Testis (tissue), 3 donors: ENCODE results near the gene ZNF438. TPM values are rescaled to one million over a fixed set of nuclear protein-coding genes. Genes with fewer than 3 reads are reported as not detected.

Experiments used
- DNase-seq: peaks from one replicate; pipeline ENCODE4 v3.0.0-alpha.2; 2019
- H3K27ac ChIP-seq, 2 donors: fragments of 200-600 bp; sonication (generic); one replicate each; pipeline ENCODE4 v1.5.1; 2019
- H3K27me3 ChIP-seq: fragments of 200-600 bp; sonication (generic); one replicate; pipeline ENCODE4 v1.5.1; 2019
- H3K36me3 ChIP-seq: fragments of 200-600 bp; sonication (generic); one replicate; pipeline ENCODE4 v1.5.1; 2017; ENCODE audit warnings: low read depth; ENCODE audit errors: missing control alignments
- H3K4me1 ChIP-seq: fragments of 200-600 bp; sonication (generic); one replicate; pipeline ENCODE4 v1.5.1; 2019
- H3K4me3 ChIP-seq, 2 donors: fragments of 200-600 bp; sonication (generic); one replicate each; pipeline ENCODE4 v1.5.1; 2017 to 2019
- H3K9me3 ChIP-seq: fragments of 200-600 bp; sonication (generic); one replicate; pipeline ENCODE4 v1.5.1; 2017
- POLR2A ChIP-seq: fragments of 450-650 bp; IDR thresholded peaks from one replicate; pipeline ENCODE4 v1.6.1; 2017; ENCODE audit warnings: antibody characterized with exemption, mild to moderate bottlenecking, moderate library complexity
- WGBS, 2 donors: methylation state at CpG; one replicate each; pipeline ENCODE4 v1.1.5; 2018; 5-methylcytosine and 5-hydroxymethylcytosine counted together
- intact Hi-C: fragments of 100-400 bp; cut with DNase I; formaldehyde crosslinking; loops from one replicate; pipeline ENCODE4 v1.15.1; 2023; ENCODE audit warnings: low total_unique reads
- polyA plus RNA-seq: library from polyadenylated mRNA; stranded (reverse); fragments of 350-450 nt; fragmentation: Illumina TruSeq; extraction: RNeasy Lipid Tissue Mini Kit (QIAGEN cat#74804); gene quantifications from one replicate; pipeline ENCODE4 v1.2.3, GENCODE V29; 2014; ENCODE audit warnings: low read depth, low replicate concordance; ENCODE audit not compliant: insufficient read depth
- total RNA-seq, 2 donors: library from RNA; depleted of rRNA; stranded (reverse); fragments of >200 nt; gene quantifications; one replicate each; pipeline ENCODE4 v1.2.3, GENCODE V29; 2016
- TF ChIP-seq, protein P1 (sequence below), 3 experiments: fragments of 450-650 bp in 2 of 3; fragments of 200-600 bp in 1 of 3; sonication (generic) in 1 of 3; IDR thresholded peaks; one replicate each; pipeline ENCODE4 v1.5.1; 2016 to 2019; ENCODE audit warnings: antibody characterized with exemption in 3 of 3, mild to moderate bottlenecking in 2 of 3, moderate library complexity in 1 of 3

ZNF438 gene
- total and polyA plus RNA-seq, 3 donors from 2014 or later: 15.3 to 17.8 (median 16.2) TPM

DNA sequence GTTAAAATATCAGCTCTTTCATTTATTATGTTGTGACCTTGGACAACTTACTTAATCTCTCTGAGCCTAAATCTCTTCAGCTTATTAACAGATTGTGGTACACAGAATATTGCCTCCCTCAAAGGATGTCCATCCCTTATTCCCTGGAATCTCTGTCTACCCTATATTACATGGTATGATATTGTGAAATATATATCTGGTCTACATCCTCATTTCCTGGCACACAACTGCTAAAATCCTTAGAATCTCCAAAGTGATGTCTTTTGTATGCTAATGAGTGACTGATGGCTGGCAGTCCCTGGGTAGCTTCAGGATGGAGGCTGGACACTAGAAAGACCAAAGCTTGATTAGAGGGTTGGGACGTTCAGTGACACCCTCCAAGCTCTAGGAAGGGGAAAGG is 25.8 kb downstream of the ZNF438 start:
- H3K27ac ChIP-seq: no peak overlapping the region
- TF ChIP-seq POLR2A: no peak
- TF ChIP-seq, protein P1, sequence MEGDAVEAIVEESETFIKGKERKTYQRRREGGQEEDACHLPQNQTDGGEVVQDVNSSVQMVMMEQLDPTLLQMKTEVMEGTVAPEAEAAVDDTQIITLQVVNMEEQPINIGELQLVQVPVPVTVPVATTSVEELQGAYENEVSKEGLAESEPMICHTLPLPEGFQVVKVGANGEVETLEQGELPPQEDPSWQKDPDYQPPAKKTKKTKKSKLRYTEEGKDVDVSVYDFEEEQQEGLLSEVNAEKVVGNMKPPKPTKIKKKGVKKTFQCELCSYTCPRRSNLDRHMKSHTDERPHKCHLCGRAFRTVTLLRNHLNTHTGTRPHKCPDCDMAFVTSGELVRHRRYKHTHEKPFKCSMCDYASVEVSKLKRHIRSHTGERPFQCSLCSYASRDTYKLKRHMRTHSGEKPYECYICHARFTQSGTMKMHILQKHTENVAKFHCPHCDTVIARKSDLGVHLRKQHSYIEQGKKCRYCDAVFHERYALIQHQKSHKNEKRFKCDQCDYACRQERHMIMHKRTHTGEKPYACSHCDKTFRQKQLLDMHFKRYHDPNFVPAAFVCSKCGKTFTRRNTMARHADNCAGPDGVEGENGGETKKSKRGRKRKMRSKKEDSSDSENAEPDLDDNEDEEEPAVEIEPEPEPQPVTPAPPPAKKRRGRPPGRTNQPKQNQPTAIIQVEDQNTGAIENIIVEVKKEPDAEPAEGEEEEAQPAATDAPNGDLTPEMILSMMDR (IDR thresholded peaks at IDR 0.05): no peak
- 80 to 100% methylated on average over 1 of the region's 1 CpG for WGBS, 2 donors
- no peak for DNase-seq
- no peaks in the 10 kb centered on the region for H3K9me3 ChIP-seq
- H3K4me1 ChIP-seq: peaks cover 4% of the 10 kb centered on the region
- H3K36me3 ChIP-seq: no peaks in the 10 kb centered on the region
- H3K4me3 ChIP-seq: no peak overlapping the region
- intact Hi-C loops: no loop called here
- no peaks in the 10 kb centered on the region for H3K27me3 ChIP-seq

DNA sequence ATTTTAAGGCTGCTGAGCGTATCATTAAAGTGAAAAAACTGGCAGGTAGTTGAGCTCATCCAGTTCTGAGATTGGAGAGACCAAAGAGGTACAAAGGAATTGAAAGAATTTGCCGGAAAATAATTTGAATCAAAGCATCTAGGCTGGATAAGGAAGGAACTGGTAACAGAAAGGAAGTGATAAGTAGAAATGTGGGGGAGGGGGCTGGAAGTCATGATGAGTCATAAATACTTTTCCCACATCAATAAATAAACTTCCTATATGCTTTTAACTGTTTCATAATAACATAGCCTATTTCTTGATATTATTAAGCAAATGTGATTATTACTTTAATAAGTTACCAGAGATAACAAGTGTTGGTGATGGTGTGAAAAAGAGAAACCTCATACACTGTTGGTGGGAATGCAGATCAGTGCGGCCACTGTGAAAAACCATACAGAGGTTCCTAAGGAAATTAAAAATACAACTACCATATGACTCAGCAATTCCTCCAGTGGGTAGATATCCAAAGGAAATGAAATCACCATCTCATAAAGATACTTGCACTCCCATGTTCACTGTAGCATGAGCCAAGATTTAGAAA is 27.0 kb downstream of the ZNF438 start:
- Histone ChIP-seq H3K27me3 (no peaks in the 10 kb centered on the region), H3K4me3 (no peak overlapping the region), H3K4me1 (peaks cover 3% of the 10 kb centered on the region), H3K36me3 (no peaks in the 10 kb centered on the region), H3K9me3 (no peaks in the 10 kb centered on the region), H3K27ac (no peak overlapping the region)
- intact Hi-C loops: no loop called here
- WGBS, 2 donors: 66 to 72% methylated on average over 3 of the region's 3 CpGs
- no peak for DNase-seq
- TF ChIP-seq, protein P1 (IDR thresholded peaks at IDR 0.05): no peak
- TF ChIP-seq POLR2A: no peak

DNA sequence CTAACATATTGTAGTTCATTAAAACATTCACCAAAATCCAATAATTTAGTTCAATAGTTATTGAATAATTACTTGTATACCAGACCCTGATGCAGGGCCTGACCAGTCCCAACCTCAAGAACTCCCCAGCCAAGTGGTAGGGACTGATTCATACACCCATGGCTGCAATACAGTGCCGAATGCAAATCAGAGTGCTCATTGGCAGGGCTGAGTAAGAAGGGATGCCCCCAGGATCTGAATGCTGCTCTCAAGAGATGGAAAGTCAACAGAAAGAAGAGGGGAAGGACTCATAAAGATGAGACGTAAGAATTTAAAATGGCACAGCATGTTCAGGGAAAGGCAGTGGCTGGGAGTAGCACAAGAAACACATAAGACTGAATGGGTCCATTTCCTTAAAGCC is 29.9 kb downstream of the ZNF438 start:
- no peak overlapping the region for H3K4me3 ChIP-seq
- H3K27me3 ChIP-seq: no peaks in the 10 kb centered on the region
- WGBS, 2 donors: 97 to 100% methylated on average over 2 of the region's 2 CpGs
- TF ChIP-seq, protein P1 (IDR thresholded peaks at IDR 0.05): no peak
- TF ChIP-seq POLR2A: no peak
- H3K36me3 ChIP-seq: no peaks in the 10 kb centered on the region
- no peak for DNase-seq
- no peaks in the 10 kb centered on the region for H3K4me1 ChIP-seq
- H3K9me3 ChIP-seq: no peaks in the 10 kb centered on the region
- H3K27ac ChIP-seq: no peak overlapping the region
- intact Hi-C loops: no loop called here

DNA sequence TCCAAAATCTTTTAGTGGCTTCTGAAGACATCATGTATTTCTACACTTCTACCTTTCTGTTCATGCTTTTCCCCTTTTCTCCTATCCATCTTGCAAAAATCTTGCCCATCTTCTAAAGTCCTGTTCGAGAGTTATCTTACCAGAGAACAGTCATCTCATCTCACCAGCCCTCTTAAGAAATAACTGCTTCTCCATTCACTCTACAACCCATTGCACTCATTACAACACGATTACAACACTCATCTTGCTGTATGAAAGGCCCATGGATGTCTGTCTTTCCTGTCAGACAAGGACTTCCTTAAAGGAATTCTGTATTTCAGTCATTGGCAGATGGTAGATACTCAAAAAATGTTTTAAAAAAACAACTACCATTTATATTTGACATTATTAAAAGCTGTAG is 30.8 kb downstream of the ZNF438 start:
- no peak for TF ChIP-seq POLR2A
- TF ChIP-seq, protein P1 (IDR thresholded peaks at IDR 0.05): no peak
- no peak for DNase-seq
- WGBS, 2 donors: 90 to 92% methylated on average over 2 of the region's 2 CpGs
- H3K4me3 ChIP-seq: no peak overlapping the region
- H3K27me3 ChIP-seq: no peaks in the 10 kb centered on the region
- no peaks in the 10 kb centered on the region for H3K36me3 ChIP-seq
- intact Hi-C loops: no loop called here
- H3K4me1 ChIP-seq: no peaks in the 10 kb centered on the region
- no peaks in the 10 kb centered on the region for H3K9me3 ChIP-seq
- no peak overlapping the region for H3K27ac ChIP-seq

DNA sequence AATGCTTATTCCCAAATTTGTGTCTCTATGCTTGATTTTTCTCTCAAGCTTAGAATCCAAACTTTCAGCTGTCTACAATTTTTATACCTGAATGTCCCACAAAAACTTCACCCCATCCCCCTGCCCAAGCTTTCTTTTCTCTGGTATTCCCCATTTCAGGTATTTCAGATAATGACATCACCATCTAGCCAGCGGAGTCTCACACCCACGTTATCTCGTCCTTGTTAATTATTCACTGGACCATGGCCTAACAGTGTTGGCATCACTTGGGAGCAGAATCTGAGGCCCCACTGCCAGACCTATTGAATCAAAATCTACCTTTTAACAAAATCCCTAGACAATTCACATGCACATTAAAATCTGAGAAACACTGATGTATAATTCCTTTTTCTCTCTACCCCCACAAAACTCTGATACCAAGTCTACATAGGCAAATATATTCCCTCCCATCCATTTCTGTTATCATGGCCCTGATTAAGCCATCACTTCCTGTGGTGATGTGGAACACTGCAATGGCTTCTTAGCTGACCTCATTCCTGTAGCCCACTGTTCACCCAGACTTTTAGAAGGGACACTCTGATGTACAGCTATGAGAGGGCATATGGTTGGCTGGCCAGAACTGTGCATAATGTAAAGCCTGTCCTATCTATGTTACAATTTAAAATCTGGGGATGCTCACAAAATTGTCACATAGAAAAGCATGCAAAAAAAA is 31.4 kb downstream of the ZNF438 start:
- no peak for TF ChIP-seq POLR2A
- TF ChIP-seq, protein P1 (IDR thresholded peaks at IDR 0.05): no peak
- no peak overlapping the region for H3K4me3 ChIP-seq
- no peaks in the 10 kb centered on the region for H3K36me3 ChIP-seq
- no peaks in the 10 kb centered on the region for H3K27me3 ChIP-seq
- intact Hi-C loops: no loop called here
- H3K9me3 ChIP-seq: no peaks in the 10 kb centered on the region
- WGBS, 2 donors: 89 to 92% methylated on average over 3 of the region's 3 CpGs
- no peak overlapping the region for H3K27ac ChIP-seq
- no peaks in the 10 kb centered on the region for H3K4me1 ChIP-seq
- DNase-seq: no peak
